ENCODE data around the gene MAPK14.
A peak's percentile ranks its signal among the peaks of the same experiment; 100 is the strongest.
"Not testable (repeated sequence)": the region's sequence is repeated elsewhere in the genome, so short reads cannot be mapped to it uniquely, and the experiment has no call there.

Gene MAPK14

DNA sequence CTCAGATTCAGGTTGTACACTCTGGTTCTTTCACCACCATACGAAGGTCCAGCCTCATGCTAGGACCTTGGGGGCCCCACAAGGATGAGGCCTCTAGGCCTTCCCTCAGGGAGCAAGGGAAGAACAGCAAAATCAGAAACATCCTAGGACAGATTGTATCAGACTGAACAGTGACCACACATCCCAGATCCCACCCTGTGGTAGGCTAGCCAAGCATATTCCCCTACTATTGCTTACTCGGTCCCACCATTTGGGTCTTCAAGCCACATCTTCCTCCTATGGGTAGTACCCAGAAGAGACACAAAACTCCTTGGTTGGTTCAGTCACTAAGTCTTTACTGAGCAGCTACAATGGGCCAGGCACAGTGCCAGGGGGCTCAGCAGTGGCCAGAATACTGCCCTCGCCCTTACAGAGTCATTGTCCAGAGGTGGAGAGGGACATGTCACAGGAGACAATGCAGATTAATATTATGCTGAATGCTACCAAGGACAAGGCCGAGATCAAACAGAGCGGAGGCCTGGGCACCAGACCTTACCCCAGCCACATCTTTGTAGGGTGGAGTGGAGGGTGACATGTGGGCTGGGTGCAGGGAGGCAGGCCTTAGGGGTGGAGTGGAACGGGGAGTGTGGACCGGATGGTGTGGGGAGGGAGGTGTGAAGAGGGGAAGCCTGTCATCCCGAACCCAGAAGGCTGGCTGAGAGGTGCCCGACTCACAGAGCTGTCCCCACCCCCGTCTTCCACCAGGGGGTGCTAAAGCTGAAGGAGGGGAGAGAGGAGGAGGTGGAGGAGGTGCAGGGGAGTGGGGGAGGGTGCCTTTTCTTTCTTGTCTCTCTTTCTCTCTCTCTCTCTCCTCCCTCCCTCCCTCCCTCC is 95.9 kb downstream of the MAPK14 start:
- Mint-ChIP-seq H3K4me3 (peak overlapping the region; percentile 32), H3K4me1 (ENCODE audit: low read depth) (peaks cover 72% of the 10 kb centered on the region), H3K27ac (peak overlapping the region; percentile 4), H3K36me3 (no peaks in the 10 kb centered on the region), H3K9me3 (ENCODE audit: low read depth) (no peaks in the 10 kb centered on the region), H3K27me3 (no peaks in the 10 kb centered on the region)

DNA sequence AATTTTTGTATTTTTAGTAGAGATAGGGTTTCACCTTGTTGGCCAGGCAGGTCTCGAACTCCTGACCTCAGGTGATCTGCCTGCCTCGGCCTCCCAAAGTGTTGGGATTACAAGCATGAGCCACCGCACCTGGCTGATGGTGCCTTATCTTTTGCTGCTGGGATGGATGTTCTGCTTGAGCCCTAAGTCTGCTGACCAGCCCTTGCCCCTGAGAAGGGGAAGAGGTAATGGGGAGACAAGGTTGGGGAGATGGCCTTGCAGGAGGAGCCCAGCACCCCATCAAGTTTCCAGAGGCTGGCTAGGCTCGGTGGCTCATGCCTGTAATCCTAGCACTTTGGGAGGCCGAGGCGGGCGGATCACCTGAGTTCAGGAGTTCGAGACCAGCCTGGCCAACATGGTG is 96.7 kb downstream of the MAPK14 start:
- not testable (repeated sequence) for H3K36me3 Mint-ChIP-seq; H3K27me3 Mint-ChIP-seq; H3K9me3 Mint-ChIP-seq (ENCODE audit: low read depth); H3K27ac Mint-ChIP-seq; H3K4me3 Mint-ChIP-seq
- peaks cover 67% of the 10 kb centered on the region for H3K4me1 Mint-ChIP-seq (ENCODE audit: low read depth)

DNA sequence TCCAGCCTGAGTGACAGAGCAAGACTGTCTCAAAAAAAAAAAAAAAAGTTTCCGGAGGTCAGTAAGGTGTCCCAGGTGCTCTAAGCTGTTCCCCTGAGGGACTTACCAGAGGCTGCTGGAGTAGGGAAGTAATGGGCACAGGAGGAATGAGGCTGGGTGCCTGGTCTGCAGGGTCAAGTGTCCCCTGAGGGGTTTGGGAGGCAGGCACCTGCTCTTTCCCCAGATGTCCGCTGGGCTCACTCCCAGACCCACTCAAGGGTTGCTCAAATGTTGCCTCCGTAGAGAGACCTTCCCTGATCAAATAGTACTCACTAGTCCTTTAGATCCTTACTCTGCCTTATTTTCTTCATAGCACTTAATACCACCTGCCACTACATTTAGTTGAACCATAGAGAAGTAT is 97.3 kb downstream of the MAPK14 start:
- no peak overlapping the region for H3K4me3 Mint-ChIP-seq
- no peaks in the 10 kb centered on the region for H3K9me3 Mint-ChIP-seq (ENCODE audit: low read depth)
- H3K27me3 Mint-ChIP-seq: no peaks in the 10 kb centered on the region
- peaks cover 65% of the 10 kb centered on the region for H3K4me1 Mint-ChIP-seq (ENCODE audit: low read depth)
- H3K27ac Mint-ChIP-seq: no peak overlapping the region
- H3K36me3 Mint-ChIP-seq: no peaks in the 10 kb centered on the region

DNA sequence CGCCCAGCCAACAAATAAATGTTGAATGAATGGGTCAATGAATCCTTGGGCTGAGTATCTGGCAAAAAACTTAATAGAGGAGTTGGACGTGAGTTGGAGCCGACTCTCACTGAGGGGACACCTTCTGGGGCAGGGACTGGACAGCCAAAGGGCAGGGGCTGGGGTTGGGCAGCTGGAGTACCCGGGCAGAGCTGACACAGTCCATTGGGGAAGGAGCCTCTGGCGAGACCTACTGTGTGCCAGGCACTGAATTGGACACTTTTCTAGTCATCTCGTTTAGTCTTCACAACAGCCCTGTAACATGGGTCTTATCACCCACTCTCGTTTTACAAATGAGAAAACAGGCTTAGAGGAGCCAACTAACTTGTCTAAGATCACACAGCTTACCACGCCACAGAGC is 98.0 kb downstream of the MAPK14 start:
- H3K36me3 Mint-ChIP-seq: no peaks in the 10 kb centered on the region
- H3K27me3 Mint-ChIP-seq: no peaks in the 10 kb centered on the region
- peak overlapping the region; percentile 12 for H3K27ac Mint-ChIP-seq
- no peaks in the 10 kb centered on the region for H3K9me3 Mint-ChIP-seq (ENCODE audit: low read depth)
- H3K4me1 Mint-ChIP-seq (ENCODE audit: low read depth): peaks cover 59% of the 10 kb centered on the region
- H3K4me3 Mint-ChIP-seq: no peak overlapping the region

DNA sequence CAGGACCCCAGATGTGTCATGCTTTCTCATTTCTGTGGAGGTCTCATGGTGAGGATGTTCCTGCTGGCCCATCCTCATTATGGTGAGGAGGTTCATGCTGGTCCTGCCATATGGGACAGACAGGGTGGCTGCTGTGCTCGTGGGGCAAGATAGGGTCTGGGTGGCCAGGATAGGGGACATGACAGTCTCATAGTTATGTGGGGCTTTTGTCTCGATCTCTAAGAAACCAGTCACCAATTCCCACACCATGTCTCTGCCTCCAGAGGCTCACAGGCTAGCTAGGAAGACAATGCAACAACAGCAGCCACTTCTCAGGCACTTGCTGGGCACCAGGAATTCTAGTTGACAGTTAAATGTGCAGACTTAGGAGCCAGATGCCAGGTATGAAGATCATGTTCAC is 98.5 kb downstream of the MAPK14 start:
- Mint-ChIP-seq H3K36me3 (no peaks in the 10 kb centered on the region), H3K27ac (no peak overlapping the region), H3K4me1 (ENCODE audit: low read depth) (peaks cover 54% of the 10 kb centered on the region), H3K9me3 (ENCODE audit: low read depth) (no peaks in the 10 kb centered on the region), H3K27me3 (no peaks in the 10 kb centered on the region), H3K4me3 (no peak overlapping the region)

DNA sequence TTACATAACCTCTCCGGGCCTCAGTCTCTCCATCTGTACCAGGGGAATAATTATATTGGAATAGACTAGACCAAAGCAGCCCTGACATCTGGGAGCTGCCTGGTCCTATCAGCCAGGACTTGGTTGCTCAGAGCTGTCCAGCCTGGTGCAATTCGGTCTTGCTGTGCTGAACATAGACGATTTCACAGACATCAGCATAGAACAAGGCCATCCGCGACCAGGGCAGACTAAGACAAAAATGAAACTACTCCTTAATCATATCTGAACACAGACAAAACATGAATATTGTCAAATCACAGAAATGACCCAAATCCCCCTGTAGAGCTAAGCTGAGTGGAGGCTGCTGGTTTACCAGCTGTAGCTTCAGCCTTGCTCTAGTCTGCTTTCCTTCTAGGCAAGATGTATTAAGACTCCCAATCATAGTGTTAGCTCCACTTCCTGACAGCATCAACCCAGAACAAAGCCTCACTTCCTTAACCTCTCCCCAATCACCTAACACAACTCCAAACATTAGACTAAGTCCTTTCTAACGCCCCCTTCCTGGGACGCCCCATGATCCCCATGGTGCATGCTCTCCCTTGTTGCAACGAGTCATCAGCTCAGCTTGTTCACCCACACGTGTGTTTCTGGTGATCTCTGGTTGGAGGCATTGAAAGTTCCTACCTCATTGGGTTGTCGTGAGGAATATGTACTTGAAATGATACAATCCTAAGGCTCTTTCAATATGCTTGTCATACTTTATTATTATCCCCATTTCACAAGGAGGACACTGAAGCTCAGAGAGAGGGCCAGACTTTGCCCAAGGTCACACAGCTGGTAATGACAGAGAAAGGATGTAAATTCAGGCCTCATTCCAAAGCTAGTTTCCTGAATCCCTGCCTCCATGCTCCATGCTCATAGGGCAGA is 99.2 kb downstream of the MAPK14 start:
- H3K4me3 Mint-ChIP-seq: no peak overlapping the region
- no peaks in the 10 kb centered on the region for H3K27me3 Mint-ChIP-seq
- H3K27ac Mint-ChIP-seq: no peak overlapping the region
- peaks cover 52% of the 10 kb centered on the region for H3K4me1 Mint-ChIP-seq (ENCODE audit: low read depth)
- no peaks in the 10 kb centered on the region for H3K9me3 Mint-ChIP-seq (ENCODE audit: low read depth)
- no peaks in the 10 kb centered on the region for H3K36me3 Mint-ChIP-seq

DNA sequence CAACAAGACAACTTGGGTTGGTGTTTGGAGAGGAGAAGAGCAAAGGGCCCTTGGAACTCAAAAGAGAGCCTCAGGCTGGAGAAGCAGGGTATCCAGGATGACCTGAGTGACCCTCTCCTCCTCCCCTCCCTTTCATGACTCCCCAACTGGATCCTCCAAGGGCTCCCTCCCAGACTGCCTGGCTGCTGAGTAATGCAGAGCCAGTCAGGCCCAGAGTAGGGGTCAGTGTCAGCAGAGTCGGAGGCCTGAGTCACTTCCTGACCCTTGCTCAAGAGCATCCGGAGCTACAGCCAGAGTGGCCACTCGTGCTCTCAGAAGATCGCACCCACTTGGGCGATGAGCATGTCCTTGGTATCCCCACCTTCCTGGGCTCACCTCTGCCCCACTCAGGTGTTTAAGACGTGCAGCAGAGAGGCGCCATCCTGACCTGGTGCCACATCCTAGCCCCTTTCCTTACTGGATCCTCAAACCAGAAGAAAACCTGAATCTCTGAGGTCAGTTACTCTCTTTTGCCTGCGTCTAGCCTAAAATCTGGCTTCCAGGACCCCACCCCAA is 99.9 kb downstream of the MAPK14 start:
- no peaks in the 10 kb centered on the region for H3K9me3 Mint-ChIP-seq (ENCODE audit: low read depth)
- no peak overlapping the region for H3K27ac Mint-ChIP-seq
- H3K36me3 Mint-ChIP-seq: no peaks in the 10 kb centered on the region
- H3K27me3 Mint-ChIP-seq: no peaks in the 10 kb centered on the region
- H3K4me3 Mint-ChIP-seq: no peak overlapping the region
- peaks cover 54% of the 10 kb centered on the region for H3K4me1 Mint-ChIP-seq (ENCODE audit: low read depth)

DNA sequence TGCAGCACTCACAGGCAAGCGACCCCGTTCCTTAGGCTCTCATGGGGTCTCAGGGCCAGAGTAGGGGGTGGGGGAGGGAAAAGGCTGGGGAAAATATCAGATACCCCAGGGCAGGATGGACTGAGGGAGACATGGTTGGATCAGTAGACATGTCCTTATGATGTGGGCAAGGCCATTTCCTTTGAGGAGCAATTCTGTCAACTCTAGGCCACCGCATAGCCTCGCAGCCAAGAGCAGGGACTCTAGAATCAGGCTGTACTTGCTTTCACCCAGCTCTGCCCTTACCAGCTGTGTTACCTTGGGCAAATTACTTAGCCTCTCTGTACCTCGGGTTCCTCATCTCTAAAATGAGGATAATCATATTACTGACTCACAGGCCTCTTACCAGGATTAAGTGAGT is 100.5 kb downstream of the MAPK14 start:
- H3K4me1 Mint-ChIP-seq (ENCODE audit: low read depth): peaks cover 54% of the 10 kb centered on the region
- no peaks in the 10 kb centered on the region for H3K9me3 Mint-ChIP-seq (ENCODE audit: low read depth)
- no peak overlapping the region for H3K4me3 Mint-ChIP-seq
- H3K27me3 Mint-ChIP-seq: no peaks in the 10 kb centered on the region
- H3K27ac Mint-ChIP-seq: no peak overlapping the region
- no peaks in the 10 kb centered on the region for H3K36me3 Mint-ChIP-seq

DNA sequence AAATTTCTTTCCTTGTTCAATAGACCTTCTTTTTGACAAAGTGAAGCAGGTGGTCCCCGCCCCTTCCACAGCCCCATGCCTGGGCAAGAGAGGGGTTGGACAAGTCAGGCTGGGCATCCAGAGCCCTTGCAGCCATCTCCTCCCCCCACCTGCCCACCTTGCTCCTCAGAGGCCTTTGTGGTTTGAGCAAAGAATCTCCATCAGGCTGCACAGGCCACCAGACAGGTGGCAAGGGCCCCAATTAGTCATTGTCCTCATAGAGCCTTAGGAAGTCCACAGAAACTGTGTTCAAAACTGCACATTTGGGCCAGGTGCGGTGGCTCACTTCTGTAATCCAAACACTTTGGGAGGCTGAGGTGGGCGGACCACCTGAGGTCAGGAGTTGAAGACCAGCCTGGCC is 101.2 kb downstream of the MAPK14 start:
- H3K27ac Mint-ChIP-seq: no peak overlapping the region
- no peak overlapping the region for H3K4me3 Mint-ChIP-seq
- peaks cover 54% of the 10 kb centered on the region for H3K4me1 Mint-ChIP-seq (ENCODE audit: low read depth)
- H3K9me3 Mint-ChIP-seq (ENCODE audit: low read depth): no peaks in the 10 kb centered on the region
- H3K27me3 Mint-ChIP-seq: no peaks in the 10 kb centered on the region
- peaks cover 3% of the 10 kb centered on the region for H3K36me3 Mint-ChIP-seq

DNA sequence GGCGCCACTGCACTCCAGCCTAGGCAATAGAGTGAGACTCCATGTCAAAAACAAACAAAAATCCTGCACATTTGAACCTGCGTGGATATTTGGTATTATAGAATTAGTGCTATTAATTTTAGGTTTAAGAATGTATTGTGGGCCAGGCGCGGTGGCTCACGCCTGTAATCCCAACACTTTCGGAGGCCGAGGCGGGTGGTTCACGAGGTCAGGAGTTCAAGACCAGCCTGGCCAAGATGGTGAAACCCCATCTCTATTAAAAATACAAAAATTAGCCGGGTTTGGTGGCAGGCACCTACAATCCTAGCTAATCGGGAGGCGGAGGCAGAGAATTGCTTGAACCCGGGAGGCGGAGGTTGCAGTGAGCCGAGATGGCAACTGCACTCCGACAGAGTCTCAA is 101.7 kb downstream of the MAPK14 start:
- not testable (repeated sequence) for H3K9me3 Mint-ChIP-seq (ENCODE audit: low read depth); H3K36me3 Mint-ChIP-seq

DNA sequence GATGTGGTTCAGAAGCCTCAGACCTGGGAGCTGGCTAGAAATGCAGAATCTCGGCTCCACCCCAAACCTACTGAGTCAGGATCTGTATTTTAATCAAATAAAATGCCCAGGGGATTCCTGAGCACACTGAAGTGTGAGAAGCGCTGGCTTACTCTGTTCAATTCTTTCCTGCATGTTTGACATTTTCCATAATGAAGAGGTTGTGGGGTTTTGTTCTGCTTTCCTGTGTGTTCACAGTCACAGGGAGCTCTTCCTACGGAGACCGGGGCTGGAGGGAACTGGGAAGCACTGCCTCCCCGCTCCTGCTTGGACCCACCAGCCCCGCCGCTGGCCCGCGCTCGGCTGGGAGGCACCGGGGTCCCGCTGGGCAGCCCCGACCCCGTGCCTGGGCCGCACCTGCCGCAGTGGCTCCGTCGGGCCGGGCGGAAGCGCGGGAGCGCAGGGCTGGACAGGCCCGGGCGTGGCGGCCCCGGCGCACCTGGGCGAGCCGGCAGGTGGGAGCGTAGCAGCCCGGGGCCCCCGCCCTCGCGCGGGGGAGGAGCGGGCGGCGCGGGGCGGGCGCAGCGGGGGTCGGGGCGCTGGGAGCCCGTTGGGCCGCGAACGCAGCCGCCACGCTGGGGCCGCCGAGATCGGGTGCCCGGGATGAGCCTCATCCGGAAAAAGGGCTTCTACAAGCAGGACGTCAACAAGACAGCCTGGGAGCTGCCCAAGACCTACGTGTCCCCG is 102.5 kb downstream of the MAPK14 start, which contains the start of gene MAPK13:
Gene MAPK13 (plus strand): TSS at position 573 of the 726 bp plus-strand sequence. CDS start 70 bp downstream, at position 643.
- peak within 1 kb of the TSS; percentile 90 for H3K4me3 Mint-ChIP-seq
- H3K27ac Mint-ChIP-seq: peak within 1 kb of the TSS; percentile 90
- no peaks in the 10 kb centered on the region for H3K9me3 Mint-ChIP-seq (ENCODE audit: low read depth)
- no peaks in the 10 kb centered on the region for H3K27me3 Mint-ChIP-seq
- H3K36me3 Mint-ChIP-seq: peaks cover 3% of the 10 kb centered on the region
- peaks cover 47% of the 10 kb centered on the region for H3K4me1 Mint-ChIP-seq (ENCODE audit: low read depth)

More for the DNA sequence above, 101.7 kb downstream of the MAPK14 start:
- H3K27me3 Mint-ChIP-seq: not testable (repeated sequence)
- peak overlapping the region; percentile 46 for H3K27ac Mint-ChIP-seq
- H3K4me3 Mint-ChIP-seq: peak overlapping the region; percentile 90
- H3K4me1 Mint-ChIP-seq (ENCODE audit: low read depth): peaks cover 51% of the 10 kb centered on the region

DNA sequence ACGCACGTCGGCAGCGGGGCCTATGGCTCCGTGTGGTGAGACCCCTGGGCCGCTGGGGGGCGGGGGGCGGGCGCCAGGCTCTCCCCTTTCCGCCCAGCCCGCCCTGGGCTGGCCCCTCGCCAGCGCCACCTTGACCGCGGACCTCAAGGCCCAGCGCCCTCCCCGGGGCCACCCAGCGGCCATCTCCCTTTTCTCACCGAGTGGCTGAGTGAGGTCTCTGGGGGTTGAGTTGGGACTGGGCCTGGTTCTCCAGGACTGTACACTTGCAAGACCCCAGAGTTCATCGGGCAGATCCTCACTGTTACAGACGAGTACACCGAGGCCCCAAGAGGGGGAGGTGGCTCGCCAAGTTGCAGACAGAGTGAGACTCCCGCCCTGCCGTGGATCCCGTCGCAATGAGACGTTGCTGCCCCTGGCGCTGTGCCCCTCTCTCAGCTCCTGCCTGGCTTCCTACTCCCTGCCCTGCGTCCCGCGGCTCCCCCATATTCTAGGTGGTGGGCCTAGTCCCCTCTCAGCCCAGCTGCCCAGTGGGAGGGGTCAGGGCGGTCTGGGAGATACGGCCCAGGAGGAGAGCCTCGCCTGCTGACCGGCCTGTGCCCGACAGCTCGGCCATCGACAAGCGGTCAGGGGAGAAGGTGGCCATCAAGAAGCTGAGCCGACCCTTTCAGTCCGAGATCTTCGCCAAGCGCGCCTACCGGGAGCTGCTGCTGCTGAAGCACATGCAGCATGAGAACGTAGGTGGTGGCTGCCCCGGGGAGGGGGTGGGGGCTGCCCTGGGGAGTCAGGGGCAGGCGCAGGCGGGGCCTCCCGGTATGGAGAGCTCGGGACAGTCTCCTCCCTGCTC is 103.3 kb downstream of the MAPK14 start:
- Mint-ChIP-seq H3K4me1 (ENCODE audit: low read depth) (peaks cover 47% of the 10 kb centered on the region), H3K27me3 (no peaks in the 10 kb centered on the region), H3K36me3 (peaks cover 8% of the 10 kb centered on the region), H3K9me3 (ENCODE audit: low read depth) (no peaks in the 10 kb centered on the region), H3K4me3 (peak overlapping the region; percentile 86), H3K27ac (peak overlapping the region; percentile 88)

DNA sequence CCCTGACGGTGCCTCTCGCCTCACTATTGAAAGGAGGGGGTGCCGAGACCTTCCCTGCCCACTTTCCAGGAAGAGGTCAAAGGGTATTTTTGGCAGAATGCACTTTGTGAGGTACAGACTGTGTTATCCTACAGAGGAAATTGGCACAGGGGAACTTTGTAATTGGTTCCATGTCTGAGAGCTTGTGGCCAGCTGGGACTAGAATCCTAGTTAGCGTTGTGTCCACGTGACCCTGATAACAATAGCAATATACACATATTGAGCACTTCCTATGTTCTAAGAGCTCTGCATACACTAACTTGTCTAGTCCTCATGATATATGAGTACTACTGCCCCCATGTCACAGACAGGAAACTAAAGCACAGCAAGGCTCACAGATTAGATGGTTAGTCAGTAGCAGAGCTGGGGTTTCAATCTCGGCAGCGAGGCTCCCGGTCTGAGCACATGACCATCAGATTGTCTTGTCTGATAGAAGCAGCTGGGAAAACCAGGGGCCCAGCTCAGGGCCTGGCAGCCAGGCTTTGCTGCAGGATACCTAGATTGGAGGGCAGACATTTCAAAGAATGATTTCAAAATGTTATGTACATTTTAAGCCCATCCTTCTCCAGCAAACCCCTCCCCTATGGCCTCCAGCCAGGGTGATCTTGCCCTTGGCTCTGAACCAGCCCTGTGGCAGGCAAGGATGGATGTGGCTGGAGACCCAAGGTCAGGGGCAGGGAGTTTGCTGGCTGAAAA is 104.1 kb downstream of the MAPK14 start:
- Mint-ChIP-seq H3K4me3 (peak overlapping the region; percentile 86), H3K9me3 (ENCODE audit: low read depth) (no peaks in the 10 kb centered on the region), H3K4me1 (ENCODE audit: low read depth) (peaks cover 39% of the 10 kb centered on the region), H3K36me3 (peaks cover 8% of the 10 kb centered on the region), H3K27me3 (no peaks in the 10 kb centered on the region), H3K27ac (peak overlapping the region; percentile 88)
